HEK293 (cell line): Measurements from ENCODE around the gene BAHD1.

Source experiments
- HOXC10 ChIP-seq: sonication (generic); formaldehyde crosslinking; IDR thresholded peaks from 2 replicates; pipeline ENCODE4 v1.8.1; 2023; ENCODE audit warnings: mild to moderate bottlenecking, missing genetic modification reagents
- PRDM1 ChIP-seq: fragments of 450-650 bp; formaldehyde crosslinking; IDR thresholded peaks from 2 replicates; pipeline ENCODE4; 2016; ENCODE audit warnings: missing biosample characterization, missing genetic modification characterization
- SALL2 ChIP-seq: fragments of 450-650 bp; formaldehyde crosslinking; IDR thresholded peaks from 2 replicates; pipeline ENCODE4 v1.5.0; 2017; ENCODE audit warnings: missing biosample characterization, mild to moderate bottlenecking, missing genetic modification characterization, borderline replicate concordance
- SP3 ChIP-seq: fragments of 450-650 bp; formaldehyde crosslinking; IDR thresholded peaks from 2 replicates; pipeline ENCODE4 v1.5.1; 2016; ENCODE audit warnings: missing biosample characterization, missing genetic modification characterization
- TCF7L2 ChIP-seq: IDR thresholded peaks from 2 replicates; pipeline ENCODE4 v1.6.1; 2011; ENCODE audit warnings: low read depth, mild to moderate bottlenecking, inconsistent platforms, low read length, moderate library complexity, borderline replicate concordance
- ZBTB1 ChIP-seq: fragments of 450-650 bp; formaldehyde crosslinking; IDR thresholded peaks from 2 replicates; pipeline ENCODE4 v1.5.1; 2016; ENCODE audit warnings: missing biosample characterization, missing genetic modification characterization
- ZBTB17 ChIP-seq: fragments of 450-650 bp; formaldehyde crosslinking; IDR thresholded peaks from 2 replicates; pipeline ENCODE4 v1.5.1; 2016; ENCODE audit warnings: missing biosample characterization, missing genetic modification characterization
- ZNF10 ChIP-seq: fragments of 450-650 bp; formaldehyde crosslinking; IDR thresholded peaks from 2 replicates; pipeline ENCODE4 v1.5.1; 2017; ENCODE audit warnings: missing biosample characterization, missing genetic modification characterization
- ZNF19 ChIP-seq: fragments of 450-650 bp; formaldehyde crosslinking; IDR thresholded peaks from 2 replicates; pipeline ENCODE4; 2016; ENCODE audit warnings: missing biosample characterization, missing genetic modification characterization, low read depth
- ZNF202 ChIP-seq: fragments of 450-650 bp; formaldehyde crosslinking; IDR thresholded peaks from 2 replicates; pipeline ENCODE4 v1.5.1; 2016; ENCODE audit warnings: missing biosample characterization, missing genetic modification characterization, borderline replicate concordance
- ZNF324 ChIP-seq: fragments of 450-650 bp; formaldehyde crosslinking; IDR thresholded peaks from 2 replicates; pipeline ENCODE4 v1.5.1; 2016; ENCODE audit warnings: missing biosample characterization, missing genetic modification characterization
- ZNF426 ChIP-seq: fragments of 450-650 bp; formaldehyde crosslinking; IDR thresholded peaks from 2 replicates; pipeline ENCODE4 v1.5.1; 2017; ENCODE audit warnings: missing biosample characterization, missing genetic modification characterization, mild to moderate bottlenecking, inconsistent platforms, moderate library complexity
- ZNF48 ChIP-seq: fragments of 450-650 bp; formaldehyde crosslinking; IDR thresholded peaks from 2 replicates; pipeline ENCODE4 v1.5.1; 2016; ENCODE audit warnings: missing biosample characterization, missing genetic modification characterization
- ZNF555 ChIP-seq: fragments of 450-650 bp; formaldehyde crosslinking; conservative IDR thresholded peaks from 2 replicates; pipeline ENCODE4 v1.5.1; 2017; ENCODE audit warnings: missing biosample characterization, mild to moderate bottlenecking, missing genetic modification characterization, inconsistent platforms
- ZNF558 ChIP-seq: fragments of 450-650 bp; formaldehyde crosslinking; IDR thresholded peaks from 2 replicates; pipeline ENCODE4 v1.5.1; 2016; ENCODE audit warnings: missing biosample characterization, missing genetic modification characterization
- ZNF621 ChIP-seq: fragments of 450-650 bp; formaldehyde crosslinking; IDR thresholded peaks from 2 replicates; pipeline ENCODE4 v1.5.1; 2017; ENCODE audit warnings: missing biosample characterization, missing genetic modification characterization
- ZNF654 ChIP-seq: fragments of 450-650 bp; formaldehyde crosslinking; IDR thresholded peaks from 2 replicates; pipeline ENCODE4 v1.5.1; 2016; ENCODE audit warnings: low read depth, missing biosample characterization, missing genetic modification characterization
- ZNF768 ChIP-seq: fragments of 450-650 bp; formaldehyde crosslinking; IDR thresholded peaks from 2 replicates; pipeline ENCODE4 v1.5.1; 2018; ENCODE audit warnings: missing biosample characterization, mild to moderate bottlenecking, missing genetic modification characterization
- ZSCAN16 ChIP-seq: fragments of 450-650 bp; formaldehyde crosslinking; IDR thresholded peaks from 2 replicates; pipeline ENCODE4 v1.5.1; 2016; ENCODE audit warnings: missing biosample characterization, missing genetic modification characterization
- ZXDB ChIP-seq: fragments of 450-650 bp; formaldehyde crosslinking; IDR thresholded peaks from 2 replicates; pipeline ENCODE4 v1.5.1; 2016; ENCODE audit warnings: missing biosample characterization, missing genetic modification characterization
- TF ChIP-seq, protein P1 (sequence below): fragments of 450-650 bp; formaldehyde crosslinking; IDR thresholded peaks from 2 replicates; pipeline ENCODE4 v1.5.1; 2016; ENCODE audit warnings: missing biosample characterization, missing genetic modification characterization, low read depth
- TF ChIP-seq, protein P2 (sequence below): fragments of 450-650 bp; formaldehyde crosslinking; IDR thresholded peaks from 2 replicates; pipeline ENCODE4 v1.5.1; 2016; ENCODE audit warnings: missing biosample characterization, missing genetic modification characterization, borderline replicate concordance
- TF ChIP-seq, protein P3 (sequence below): fragments of 450-650 bp; formaldehyde crosslinking; IDR thresholded peaks from 2 replicates; pipeline ENCODE4 v1.5.1; 2016; ENCODE audit warnings: missing biosample characterization, missing genetic modification characterization
- TF ChIP-seq, protein P4 (sequence below): fragments of 450-650 bp; formaldehyde crosslinking; IDR thresholded peaks from 2 replicates; pipeline ENCODE4 v1.5.1; 2016; ENCODE audit warnings: missing biosample characterization, missing genetic modification characterization
- TF ChIP-seq, protein P5 (sequence below): fragments of 450-650 bp; formaldehyde crosslinking; IDR thresholded peaks from 2 replicates; pipeline ENCODE4 v1.5.1; 2016; ENCODE audit warnings: missing biosample characterization, missing genetic modification characterization
- TF ChIP-seq, protein P6 (sequence below): sonication (generic); formaldehyde crosslinking; IDR thresholded peaks from 2 replicates; pipeline ENCODE4 v1.8.1; 2022; ENCODE audit warnings: mild to moderate bottlenecking, moderate library complexity, missing genetic modification reagents
- TF ChIP-seq, protein P7 (sequence below): fragments of 450-650 bp; formaldehyde crosslinking; IDR thresholded peaks from 2 replicates; pipeline ENCODE4 v1.5.1; 2016; ENCODE audit warnings: missing biosample characterization, missing genetic modification characterization

BAHD1 gene

DNA sequence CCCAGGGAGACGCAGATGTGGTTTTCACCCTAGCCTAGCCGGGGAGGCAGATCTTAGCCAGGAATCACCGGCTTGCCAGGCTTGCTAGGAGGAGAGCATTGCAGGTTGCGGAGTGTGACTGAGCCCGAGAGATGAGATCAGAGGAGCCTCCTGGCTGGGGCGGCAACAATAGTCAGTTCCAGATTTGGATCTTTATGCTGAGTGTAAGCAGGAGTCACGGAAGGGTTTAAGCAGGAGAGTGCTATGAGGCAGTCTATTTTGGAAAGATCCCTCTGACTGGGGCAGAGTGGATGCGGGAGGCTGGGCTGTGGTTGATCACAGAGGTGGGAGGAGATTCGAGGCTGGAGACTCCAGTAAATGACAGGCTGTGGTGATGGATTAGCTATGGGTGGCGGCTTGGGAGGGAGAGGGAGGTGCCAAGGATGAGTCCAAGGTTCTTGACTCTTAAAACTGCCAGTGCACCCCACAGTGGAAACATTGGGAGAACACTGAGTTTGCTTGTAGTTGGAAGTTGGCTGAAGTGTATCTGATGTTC is 10.4 kb upstream of the BAHD1 start (continued):
- TF ChIP-seq ZBTB1 (tag by site-specific recombination) (no peak), ZXDB (tag by site-specific recombination) (no peak), ZNF558 (tag by site-specific recombination) (no peak), ZNF202 (tag by site-specific recombination) (no peak), ZNF19 (tag by site-specific recombination) (no peak), ZNF48 (tag by site-specific recombination) (no peak), SALL2 (tag by site-specific recombination) (no peak), TCF7L2 (no peak), ZBTB17 (tag by site-specific recombination) (peak; percentile 98), SP3 (peak; percentile 33), HOXC10 (no peak), ZNF10 (tag by site-specific recombination) (0 out of 2 replicates have a peak, but pooled peaks have one; percentile 5), ZNF555 (tag by site-specific recombination) (no peak), ZNF621 (tag by site-specific recombination) (no peak), PRDM1 (tag by site-specific recombination) (no peak), ZNF654 (tag by site-specific recombination) (no peak), ZNF768 (tag by site-specific recombination) (no peak), ZNF426 (tag by site-specific recombination) (no peak), ZSCAN16 (no peak), ZNF324 (tag by site-specific recombination) (no peak)
- TF ChIP-seq, protein P1, sequence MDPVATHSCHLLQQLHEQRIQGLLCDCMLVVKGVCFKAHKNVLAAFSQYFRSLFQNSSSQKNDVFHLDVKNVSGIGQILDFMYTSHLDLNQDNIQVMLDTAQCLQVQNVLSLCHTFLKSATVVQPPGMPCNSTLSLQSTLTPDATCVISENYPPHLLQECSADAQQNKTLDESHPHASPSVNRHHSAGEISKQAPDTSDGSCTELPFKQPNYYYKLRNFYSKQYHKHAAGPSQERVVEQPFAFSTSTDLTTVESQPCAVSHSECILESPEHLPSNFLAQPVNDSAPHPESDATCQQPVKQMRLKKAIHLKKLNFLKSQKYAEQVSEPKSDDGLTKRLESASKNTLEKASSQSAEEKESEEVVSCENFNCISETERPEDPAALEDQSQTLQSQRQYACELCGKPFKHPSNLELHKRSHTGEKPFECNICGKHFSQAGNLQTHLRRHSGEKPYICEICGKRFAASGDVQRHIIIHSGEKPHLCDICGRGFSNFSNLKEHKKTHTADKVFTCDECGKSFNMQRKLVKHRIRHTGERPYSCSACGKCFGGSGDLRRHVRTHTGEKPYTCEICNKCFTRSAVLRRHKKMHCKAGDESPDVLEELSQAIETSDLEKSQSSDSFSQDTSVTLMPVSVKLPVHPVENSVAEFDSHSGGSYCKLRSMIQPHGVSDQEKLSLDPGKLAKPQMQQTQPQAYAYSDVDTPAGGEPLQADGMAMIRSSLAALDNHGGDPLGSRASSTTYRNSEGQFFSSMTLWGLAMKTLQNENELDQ, result no peak
- TF ChIP-seq, protein P2, sequence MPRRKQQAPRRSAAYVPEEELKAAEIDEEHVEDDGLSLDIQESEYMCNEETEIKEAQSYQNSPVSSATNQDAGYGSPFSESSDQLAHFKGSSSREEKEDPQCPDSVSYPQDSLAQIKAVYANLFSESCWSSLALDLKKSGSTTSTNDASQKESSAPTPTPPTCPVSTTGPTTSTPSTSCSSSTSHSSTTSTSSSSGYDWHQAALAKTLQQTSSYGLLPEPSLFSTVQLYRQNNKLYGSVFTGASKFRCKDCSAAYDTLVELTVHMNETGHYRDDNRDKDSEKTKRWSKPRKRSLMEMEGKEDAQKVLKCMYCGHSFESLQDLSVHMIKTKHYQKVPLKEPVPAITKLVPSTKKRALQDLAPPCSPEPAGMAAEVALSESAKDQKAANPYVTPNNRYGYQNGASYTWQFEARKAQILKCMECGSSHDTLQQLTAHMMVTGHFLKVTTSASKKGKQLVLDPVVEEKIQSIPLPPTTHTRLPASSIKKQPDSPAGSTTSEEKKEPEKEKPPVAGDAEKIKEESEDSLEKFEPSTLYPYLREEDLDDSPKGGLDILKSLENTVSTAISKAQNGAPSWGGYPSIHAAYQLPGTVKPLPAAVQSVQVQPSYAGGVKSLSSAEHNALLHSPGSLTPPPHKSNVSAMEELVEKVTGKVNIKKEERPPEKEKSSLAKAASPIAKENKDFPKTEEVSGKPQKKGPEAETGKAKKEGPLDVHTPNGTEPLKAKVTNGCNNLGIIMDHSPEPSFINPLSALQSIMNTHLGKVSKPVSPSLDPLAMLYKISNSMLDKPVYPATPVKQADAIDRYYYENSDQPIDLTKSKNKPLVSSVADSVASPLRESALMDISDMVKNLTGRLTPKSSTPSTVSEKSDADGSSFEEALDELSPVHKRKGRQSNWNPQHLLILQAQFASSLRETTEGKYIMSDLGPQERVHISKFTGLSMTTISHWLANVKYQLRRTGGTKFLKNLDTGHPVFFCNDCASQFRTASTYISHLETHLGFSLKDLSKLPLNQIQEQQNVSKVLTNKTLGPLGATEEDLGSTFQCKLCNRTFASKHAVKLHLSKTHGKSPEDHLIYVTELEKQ (tag by site-specific recombination), result no peak
- TF ChIP-seq, protein P3, sequence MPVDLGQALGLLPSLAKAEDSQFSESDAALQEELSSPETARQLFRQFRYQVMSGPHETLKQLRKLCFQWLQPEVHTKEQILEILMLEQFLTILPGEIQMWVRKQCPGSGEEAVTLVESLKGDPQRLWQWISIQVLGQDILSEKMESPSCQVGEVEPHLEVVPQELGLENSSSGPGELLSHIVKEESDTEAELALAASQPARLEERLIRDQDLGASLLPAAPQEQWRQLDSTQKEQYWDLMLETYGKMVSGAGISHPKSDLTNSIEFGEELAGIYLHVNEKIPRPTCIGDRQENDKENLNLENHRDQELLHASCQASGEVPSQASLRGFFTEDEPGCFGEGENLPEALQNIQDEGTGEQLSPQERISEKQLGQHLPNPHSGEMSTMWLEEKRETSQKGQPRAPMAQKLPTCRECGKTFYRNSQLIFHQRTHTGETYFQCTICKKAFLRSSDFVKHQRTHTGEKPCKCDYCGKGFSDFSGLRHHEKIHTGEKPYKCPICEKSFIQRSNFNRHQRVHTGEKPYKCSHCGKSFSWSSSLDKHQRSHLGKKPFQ (tag by site-specific recombination), result no peak
- TF ChIP-seq, protein P4, sequence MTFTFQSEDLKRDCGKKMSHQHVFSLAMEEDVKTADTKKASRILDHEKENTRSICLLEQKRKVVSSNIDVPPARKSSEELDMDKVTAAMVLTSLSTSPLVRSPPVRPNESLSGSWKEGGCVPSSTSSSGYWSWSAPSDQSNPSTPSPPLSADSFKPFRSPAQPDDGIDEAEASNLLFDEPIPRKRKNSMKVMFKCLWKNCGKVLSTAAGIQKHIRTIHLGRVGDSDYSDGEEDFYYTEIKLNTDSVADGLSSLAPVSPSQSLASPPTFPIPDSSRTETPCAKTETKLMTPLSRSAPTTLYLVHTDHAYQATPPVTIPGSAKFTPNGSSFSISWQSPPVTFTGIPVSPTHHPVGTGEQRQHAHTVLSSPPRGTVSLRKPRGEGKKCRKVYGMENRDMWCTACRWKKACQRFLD, result no peak
- TF ChIP-seq, protein P5, sequence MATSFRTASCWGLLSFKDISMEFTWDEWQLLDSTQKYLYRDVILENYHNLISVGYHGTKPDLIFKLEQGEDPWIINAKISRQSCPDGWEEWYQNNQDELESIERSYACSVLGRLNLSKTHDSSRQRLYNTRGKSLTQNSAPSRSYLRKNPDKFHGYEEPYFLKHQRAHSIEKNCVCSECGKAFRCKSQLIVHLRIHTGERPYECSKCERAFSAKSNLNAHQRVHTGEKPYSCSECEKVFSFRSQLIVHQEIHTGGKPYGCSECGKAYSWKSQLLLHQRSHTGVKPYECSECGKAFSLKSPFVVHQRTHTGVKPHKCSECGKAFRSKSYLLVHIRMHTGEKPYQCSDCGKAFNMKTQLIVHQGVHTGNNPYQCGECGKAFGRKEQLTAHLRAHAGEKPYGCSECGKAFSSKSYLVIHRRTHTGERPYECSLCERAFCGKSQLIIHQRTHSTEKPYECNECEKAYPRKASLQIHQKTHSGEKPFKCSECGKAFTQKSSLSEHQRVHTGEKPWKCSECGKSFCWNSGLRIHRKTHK, result no peak
- TF ChIP-seq, protein P6, sequence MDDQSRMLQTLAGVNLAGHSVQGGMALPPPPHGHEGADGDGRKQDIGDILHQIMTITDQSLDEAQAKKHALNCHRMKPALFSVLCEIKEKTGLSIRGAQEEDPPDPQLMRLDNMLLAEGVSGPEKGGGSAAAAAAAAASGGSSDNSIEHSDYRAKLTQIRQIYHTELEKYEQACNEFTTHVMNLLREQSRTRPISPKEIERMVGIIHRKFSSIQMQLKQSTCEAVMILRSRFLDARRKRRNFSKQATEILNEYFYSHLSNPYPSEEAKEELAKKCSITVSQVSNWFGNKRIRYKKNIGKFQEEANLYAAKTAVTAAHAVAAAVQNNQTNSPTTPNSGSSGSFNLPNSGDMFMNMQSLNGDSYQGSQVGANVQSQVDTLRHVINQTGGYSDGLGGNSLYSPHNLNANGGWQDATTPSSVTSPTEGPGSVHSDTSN (CRISPR knock-in tag), result no peak
- TF ChIP-seq, protein P7, sequence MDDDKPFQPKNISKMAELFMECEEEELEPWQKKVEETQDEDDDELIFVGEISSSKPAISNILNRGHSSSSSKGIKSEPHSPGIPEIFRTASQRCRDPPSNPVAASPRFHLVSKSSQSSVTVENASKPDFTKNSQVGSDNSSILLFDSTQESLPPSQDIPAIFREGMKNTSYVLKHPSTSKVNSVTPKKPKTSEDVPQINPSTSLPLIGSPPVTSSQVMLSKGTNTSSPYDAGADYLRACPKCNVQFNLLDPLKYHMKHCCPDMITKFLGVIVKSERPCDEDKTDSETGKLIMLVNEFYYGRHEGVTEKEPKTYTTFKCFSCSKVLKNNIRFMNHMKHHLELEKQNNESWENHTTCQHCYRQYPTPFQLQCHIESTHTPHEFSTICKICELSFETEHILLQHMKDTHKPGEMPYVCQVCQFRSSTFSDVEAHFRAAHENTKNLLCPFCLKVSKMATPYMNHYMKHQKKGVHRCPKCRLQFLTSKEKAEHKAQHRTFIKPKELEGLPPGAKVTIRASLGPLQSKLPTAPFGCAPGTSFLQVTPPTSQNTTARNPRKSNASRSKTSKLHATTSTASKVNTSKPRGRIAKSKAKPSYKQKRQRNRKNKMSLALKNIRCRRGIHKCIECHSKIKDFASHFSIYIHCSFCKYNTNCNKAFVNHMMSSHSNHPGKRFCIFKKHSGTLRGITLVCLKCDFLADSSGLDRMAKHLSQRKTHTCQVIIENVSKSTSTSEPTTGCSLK (tag by site-specific recombination), result no peak
